LNCaP clone FGC (cell line): ENCODE measurements around the gene ZSWIM5.
"Not testable (repeated sequence)": the region's sequence is repeated elsewhere in the genome, so short reads cannot be mapped to it uniquely, and the experiment has no call there.

Experiments
- DNase-seq: peaks from one replicate; pipeline ENCODE4 v3.0.0-alpha.2; 2011; ENCODE audit warnings: low read depth
- H3K4me3 ChIP-seq: 2 replicates; pipeline ENCODE4 v1.5.1; 2011; ENCODE audit warnings: mild to moderate bottlenecking, low read depth, low read length, control low read depth
- TF ChIP-seq, protein P1 (sequence below): IDR thresholded peaks from 2 replicates; pipeline ENCODE4 v1.5.1; 2012; ENCODE audit warnings: mild to moderate bottlenecking; ENCODE audit not compliant: control insufficient read depth, insufficient read depth; ENCODE audit errors: extremely low read depth

The ZSWIM5 gene

DNA sequence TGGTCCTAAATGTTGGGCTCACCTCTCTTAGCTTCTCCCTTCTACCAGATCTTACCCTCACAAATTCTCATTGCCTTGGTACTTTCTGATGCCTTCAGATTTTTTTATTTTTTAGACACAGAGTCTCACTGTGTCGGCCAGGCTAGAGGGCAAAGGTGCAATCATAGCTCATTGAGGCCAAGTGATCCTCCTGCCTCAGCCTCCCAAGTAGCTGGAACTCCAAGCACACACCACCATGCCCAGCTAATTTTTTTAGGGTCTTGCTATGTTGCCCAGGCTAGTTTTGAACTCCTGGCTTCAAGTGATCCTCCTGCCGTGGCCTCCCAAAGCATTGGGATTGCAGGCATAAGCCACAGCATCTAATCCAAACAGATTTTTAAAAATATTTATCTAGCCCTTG, 69.4 kb downstream of the ZSWIM5 start:
- DNase-seq, result no peak
- TF ChIP-seq, protein P1, sequence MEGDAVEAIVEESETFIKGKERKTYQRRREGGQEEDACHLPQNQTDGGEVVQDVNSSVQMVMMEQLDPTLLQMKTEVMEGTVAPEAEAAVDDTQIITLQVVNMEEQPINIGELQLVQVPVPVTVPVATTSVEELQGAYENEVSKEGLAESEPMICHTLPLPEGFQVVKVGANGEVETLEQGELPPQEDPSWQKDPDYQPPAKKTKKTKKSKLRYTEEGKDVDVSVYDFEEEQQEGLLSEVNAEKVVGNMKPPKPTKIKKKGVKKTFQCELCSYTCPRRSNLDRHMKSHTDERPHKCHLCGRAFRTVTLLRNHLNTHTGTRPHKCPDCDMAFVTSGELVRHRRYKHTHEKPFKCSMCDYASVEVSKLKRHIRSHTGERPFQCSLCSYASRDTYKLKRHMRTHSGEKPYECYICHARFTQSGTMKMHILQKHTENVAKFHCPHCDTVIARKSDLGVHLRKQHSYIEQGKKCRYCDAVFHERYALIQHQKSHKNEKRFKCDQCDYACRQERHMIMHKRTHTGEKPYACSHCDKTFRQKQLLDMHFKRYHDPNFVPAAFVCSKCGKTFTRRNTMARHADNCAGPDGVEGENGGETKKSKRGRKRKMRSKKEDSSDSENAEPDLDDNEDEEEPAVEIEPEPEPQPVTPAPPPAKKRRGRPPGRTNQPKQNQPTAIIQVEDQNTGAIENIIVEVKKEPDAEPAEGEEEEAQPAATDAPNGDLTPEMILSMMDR, result no peak
- H3K4me3 ChIP-seq, result no peak overlapping the region

DNA sequence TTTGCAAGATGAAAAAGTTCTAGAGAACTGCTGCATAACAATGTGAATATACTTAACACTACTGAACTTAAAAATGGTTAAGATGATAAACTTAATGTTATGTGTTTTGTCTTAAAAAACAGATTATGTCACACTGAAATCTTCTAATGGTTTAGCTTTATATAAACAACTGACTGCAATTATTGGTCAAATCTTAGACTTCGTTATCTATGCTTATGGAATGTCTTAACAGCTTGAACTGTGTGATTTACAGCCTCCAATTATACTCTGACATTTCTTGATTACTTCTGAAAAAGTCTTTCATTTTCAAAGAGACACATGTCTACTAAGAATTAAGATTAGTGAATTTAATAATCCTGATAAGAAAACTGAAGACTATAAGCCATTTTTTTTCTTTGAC, 71.1 kb downstream of the ZSWIM5 start:
- TF ChIP-seq, protein P1, result no peak
- DNase-seq, result no peak
- no peak overlapping the region for H3K4me3 ChIP-seq

DNA sequence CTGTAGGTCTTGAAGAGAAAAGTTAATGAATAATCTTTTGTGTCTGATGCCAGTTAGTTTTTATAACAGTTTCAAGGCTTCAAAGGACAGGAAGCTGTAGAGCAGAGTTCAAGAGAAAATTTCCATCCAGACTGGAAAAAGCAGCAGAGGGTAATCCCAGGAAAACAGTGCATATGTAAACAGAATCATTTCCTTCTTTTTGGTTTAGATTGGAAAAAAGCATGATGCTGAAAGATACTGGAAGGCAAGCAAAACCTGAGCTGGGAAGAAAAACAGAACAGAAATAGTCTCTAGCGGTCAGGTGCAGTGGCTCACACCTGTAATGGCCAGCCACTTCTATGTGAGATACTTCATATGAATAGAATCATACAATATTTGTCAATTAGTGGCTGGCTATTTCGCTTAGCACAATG, 71.9 kb downstream of the ZSWIM5 start:
- no peak for DNase-seq
- no peak overlapping the region for H3K4me3 ChIP-seq
- TF ChIP-seq, protein P1, result no peak

- DNase-seq, result not testable (repeated sequence)
Observed at GRCh38 chr1:45132719-45133118, 73.7 kb downstream of the ZSWIM5 start.

GRCh38 chr1:45123358-45123757, 83.0 kb downstream of the ZSWIM5 start:
- no peak for DNase-seq
- TF ChIP-seq, protein P1, result no peak
- no peak overlapping the region for H3K4me3 ChIP-seq

More at GRCh38 chr1:45132719-45133118, 73.7 kb downstream of the ZSWIM5 start:
- not testable (repeated sequence) for H3K4me3 ChIP-seq

GRCh38 chr1:45122724-45123123, 83.7 kb downstream of the ZSWIM5 start:
- DNase-seq, result no peak
- TF ChIP-seq, protein P1, result no peak
- H3K4me3 ChIP-seq, result no peak overlapping the region

DNA sequence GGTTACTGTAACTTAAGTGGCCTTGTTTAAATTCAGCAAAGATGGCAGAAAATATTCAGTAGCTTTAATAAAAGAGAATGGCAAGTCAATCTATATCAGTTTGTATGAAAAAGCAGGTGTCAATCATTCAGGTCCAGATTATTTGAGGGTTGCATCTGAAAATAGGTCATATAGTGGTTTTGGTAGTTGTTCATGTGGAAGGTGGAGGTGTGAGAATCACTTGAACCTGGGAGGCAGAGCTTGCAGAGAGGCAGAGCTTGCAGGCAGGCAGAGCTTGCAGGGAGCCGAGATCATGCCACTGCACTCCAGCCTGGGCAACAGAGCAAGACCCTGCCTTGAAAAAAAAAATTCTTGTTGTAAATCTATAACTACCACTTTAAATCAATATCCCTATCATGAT, 88.6 kb downstream of the ZSWIM5 start:
- TF ChIP-seq, protein P1, result no peak
- no peak overlapping the region for H3K4me3 ChIP-seq
- no peak for DNase-seq
